NCI-H2029 (cell line): ENCODE measurements around the gene TBRG1.

Experiments
- DNase-seq: peaks from one replicate; lab custom pipeline; 2025; lab: John Stamatoyannopoulos, UW

TBRG1 gene

DNA sequence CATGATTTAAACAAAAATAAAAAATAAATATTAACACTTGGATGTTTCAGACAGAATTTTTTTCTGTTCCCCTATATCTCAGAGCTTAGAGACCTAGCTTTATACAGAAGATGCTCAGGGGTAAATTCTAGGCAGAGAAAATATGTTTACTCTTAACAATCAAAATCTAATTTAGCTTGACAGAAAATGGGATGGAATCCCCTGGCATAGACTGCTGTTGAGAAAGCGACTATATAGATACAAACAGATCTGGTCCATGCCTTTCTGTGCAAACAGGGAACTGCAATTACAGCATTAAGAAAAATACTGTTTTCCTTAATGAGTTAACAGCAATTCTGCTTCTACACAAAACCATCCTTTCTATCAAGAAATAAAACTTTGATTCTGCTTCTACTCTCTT is 36.3 kb downstream of the TBRG1 start:
- no peak for DNase-seq

DNA sequence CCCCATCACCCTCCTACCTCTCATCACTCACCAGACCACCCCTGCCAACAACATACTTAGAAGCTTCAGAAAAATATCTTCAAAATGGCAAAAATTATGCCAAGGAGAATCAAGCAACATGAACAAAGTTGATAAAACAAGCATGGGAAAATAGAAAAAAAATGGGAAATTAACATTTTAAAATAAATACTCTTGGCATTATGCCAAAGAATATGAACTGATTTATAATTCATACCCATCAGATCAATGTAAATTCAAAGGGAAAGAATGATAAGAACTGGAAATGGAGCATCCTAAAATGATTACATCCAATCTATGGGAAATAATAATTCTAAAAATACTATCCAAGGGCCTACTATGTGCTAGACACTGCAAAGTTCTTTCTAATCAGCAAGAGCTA is 38.9 kb downstream of the TBRG1 start:
- DNase-seq, result no peak

DNA sequence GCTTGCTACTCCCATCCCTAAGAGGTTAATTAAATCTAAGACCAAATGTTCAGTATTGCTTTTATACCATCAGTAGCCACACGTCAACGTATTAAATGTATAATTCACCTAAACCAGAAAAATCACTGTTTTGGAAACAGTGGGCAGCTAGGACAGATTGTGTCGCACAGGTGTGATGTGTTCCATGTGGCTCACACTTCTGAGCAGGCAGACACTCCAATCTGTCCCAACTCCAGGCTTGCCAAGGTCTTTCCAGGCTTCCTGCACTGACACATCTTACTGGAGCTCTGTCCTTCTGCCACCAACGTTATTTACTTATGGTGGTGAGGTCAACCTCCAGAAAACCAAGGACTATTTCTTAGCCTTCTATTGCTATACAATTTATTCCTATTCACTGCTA is 39.4 kb downstream of the TBRG1 start:
- DNase-seq, result no peak

DNA sequence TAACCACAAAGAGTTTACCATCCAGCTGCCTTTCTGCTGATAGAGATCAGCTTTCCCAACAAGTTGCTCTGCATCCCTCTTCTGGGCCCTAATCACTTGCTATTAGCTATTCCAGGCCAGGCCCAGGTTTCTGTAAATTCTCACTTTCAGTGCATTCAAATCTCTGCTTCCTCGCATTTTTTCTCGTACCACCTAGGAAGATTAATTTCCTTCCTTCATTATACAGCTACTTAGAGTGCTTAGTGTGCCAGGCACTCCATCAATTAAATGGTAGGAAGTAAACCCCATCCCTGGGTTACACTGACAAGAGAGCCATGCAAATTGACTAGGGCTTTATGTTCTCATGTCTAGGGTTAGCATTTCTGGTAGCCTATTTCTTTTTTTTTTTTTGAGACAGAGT is 41.2 kb downstream of the TBRG1 start:
- DNase-seq, result no peak

DNA sequence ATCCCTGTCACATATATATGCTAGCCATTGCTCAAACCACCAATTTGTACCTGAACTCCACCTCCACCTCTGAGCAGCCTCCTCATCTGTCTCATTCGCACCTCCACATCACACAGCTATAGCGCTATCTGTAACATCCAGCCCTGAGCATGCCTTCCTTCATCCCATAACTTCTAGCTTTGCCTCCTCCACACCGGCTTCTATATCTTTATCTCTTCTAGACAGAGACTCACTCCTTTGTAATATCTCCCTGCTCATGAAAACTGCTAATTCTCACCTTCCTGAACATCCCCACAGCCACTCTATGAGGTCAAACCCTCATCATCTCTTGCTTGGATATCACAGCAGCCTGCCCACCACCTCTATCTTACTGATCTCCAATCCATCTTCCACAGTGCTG is 44.9 kb downstream of the TBRG1 start:
- no peak for DNase-seq

DNA sequence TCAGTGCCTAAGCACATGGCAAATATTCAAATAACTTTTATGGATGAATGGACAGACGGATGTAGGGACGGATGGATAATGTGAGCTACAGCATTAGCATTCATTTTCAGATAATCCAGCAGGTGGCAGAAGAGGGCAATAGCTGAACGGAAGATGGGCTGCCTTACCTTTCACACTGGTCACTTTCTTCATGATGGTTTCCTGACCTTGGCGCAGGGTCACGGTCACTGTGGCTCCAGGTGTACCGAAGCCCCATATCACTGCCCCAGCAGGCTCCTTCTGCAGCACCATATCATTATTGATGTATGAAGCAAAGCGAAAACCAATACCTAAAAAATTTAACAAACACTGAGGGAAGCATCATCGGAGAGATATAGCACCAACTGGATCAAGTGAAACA is 46.5 kb downstream of the TBRG1 start:
- DNase-seq, result peak; percentile 28

DNA sequence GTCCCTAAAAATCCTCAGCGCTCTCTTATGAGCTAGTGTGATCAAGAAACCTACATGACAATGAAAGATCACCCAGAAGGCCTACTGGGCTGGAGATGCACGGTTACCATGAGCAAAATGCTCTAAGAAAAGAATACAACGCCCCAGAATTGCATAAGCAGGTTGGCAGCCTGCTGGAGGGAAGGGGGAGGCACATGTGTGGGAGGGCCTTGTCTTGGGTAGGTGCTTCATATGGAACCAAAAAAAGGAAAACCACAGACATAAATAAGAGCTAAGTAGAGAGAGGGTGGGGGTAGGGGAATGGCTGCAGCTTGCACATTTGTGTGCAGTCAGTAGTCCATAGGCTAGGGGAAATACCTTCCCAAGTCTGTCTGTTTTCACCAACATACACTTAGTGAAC is 48.1 kb downstream of the TBRG1 start:
- DNase-seq, result no peak

DNA sequence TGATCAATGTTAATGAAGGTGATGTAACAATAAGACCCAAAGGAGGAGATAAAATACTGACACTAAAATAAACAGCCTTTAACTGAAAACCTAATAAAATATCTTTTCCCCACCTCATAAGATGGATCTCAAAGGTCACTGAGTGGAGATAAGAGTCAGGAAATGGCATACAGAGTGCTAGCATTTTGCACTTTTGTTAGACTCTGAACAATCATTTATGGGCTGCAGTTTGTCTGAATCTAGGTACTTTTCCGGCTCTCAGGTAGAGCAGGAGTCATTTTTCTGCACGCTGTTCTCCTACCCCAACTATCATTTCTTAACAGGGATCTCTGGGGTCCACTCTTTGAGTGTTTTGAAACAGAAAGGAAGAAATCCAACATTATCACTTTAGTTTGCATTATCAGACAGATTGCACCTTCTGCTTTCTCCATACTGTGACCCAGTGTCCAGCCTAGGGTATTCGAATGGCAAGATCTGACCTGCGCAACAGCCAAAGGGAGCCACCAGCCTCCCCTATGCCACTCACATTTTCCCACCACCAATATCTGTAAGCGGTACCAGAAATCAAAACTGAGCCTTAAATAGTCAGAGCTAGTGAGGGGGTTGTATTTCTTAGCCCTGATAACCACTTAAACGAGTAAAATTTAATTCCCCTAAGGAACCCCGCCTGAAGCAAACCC is 50.0 kb downstream of the TBRG1 start:
- DNase-seq, result no peak

DNA sequence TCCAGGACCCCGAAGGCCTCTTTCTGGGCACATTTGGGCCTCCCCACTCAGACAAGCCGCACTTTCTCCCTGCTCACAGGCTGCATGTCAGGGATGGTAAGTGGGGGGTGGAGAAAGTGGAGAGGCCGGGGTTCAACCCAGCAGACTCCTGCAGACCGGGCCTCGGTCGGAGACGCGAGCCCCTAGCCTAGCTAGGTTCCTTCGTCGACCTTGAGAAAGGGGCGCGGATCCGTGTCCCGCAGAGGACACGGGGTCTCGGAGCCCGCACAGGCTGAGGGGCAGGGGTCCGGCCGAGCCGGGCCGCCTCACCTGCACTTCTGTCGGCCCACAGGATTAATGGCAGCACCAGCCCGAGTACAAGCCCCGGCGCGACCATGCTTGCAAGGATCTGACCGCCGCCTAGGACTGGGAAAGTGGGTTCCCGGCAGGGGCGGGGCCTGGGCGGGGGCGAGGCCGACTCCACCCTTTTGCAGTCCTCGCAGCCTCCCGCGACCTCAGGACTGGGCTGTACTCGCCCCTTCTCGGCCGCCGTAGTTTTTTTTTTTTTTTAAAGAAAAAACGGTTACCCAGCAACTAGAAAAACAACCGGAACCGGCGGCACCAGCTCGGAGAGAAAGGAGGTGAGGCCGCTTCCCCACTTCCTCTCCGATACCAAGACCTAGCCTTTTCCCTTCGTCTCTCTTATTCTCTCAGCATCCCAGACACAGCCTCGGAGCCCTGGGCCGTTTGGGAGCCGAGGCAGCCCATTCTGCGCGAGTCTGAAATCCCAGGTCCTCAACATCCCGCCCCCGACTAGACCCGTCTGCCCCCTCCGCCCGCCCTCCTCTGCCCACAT is 50.9 kb downstream of the TBRG1 start, which contains the start of the genes SIAE and SPA17:
TSS of gene SIAE (minus strand) at position 407 of the 835 bp plus-strand sequence. CDS start at position 376, 31 bp downstream.
TSS of gene SPA17 (plus strand) at position 572 of the 835 bp plus-strand sequence. CDS start 1,361 bp downstream, outside the sequence.
- DNase-seq, result peak; percentile 45

DNA sequence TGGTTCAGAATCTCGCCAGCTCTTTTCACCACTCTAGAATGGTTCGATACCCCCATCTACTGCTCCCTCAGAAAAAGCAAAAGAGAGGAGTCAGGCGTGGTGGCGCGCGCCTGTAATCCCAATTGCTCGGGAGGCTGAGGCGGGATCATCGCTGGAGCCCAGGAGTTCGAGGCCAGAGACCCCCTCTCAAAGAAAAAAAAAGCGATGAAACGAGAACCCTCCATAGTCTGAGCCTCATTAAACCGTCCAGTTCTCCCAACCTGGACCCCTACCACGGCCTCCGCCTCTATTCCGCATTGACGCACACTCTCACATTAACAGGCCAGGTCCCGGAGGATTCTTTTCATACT is 51.5 kb downstream of the TBRG1 start:
- no peak for DNase-seq

DNA sequence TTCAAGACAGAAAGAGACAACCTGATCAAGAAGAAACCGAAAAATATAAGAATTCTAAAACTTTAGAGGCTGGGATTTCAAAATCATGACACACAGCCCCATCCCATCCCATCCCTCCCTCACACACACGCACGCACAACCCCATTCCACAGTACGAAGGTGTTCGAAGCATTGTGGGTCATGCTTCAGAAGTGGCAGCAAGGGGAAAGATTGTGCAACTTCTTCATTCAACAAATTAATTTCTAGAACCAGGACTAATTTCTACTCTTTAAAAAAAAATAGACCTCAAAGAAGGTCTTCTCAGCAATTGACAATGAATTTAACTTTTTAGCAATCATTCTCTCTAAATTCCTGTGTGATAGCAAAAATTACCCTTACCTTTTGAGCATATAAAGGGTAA is 51.9 kb downstream of the TBRG1 start:
- DNase-seq, result no peak

DNA sequence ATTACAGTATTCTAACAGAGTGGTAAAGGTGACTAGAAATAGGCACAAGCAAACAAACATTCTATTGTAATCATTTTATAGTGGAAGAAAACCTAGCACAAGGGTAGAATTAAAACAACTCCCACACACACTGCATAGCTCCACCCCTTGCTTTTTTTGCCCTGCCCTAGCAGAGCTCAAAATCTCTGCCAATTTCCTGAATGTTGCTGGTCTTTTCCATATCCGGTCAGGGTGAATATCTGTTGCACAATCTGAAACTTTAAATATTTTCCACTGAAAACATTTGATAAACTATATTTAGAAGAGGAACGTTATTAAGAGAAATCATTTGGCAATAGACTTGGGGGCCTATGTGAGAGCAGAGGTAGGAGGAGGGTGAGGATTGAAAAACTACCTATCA is 53.7 kb downstream of the TBRG1 start:
- no peak for DNase-seq

DNA sequence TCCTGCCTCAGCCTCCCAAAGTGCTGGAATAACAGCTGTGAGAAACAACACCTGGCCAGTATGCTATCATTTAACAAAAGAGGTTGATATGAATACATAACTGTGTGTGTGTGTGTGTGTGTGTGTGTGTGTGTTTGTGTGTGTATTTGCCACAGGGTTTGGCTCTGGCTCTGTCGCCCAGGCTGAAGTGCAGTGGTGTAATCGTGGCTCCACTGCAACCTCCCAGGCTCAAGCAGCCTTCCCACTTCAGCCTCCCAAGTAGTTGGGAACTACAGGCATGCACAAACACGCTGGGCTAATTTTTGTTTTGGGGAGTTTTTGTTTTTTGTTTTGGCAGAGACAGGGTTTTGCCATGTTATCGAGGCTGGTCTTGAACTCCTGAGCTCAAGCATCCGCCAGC is 55.8 kb downstream of the TBRG1 start:
- no peak for DNase-seq

DNA sequence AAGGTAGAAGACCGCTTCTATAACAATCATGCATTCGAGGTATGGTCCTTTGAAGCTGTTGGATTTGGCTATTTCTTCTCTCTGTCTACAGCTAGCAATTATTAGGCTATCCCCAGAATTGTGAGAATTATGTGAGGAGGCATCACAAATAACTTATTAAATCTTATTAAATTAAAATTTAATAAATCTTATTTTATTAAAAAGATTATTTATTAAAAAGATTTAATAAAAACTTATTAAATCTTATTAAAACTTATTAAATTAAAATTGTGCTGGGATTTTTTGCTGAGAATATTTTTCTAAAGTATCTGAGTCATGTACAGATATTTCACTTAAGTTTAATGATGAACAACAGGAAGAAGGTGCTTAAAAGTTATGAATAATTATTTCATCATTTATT is 58.8 kb downstream of the TBRG1 start:
- DNase-seq, result no peak

DNA sequence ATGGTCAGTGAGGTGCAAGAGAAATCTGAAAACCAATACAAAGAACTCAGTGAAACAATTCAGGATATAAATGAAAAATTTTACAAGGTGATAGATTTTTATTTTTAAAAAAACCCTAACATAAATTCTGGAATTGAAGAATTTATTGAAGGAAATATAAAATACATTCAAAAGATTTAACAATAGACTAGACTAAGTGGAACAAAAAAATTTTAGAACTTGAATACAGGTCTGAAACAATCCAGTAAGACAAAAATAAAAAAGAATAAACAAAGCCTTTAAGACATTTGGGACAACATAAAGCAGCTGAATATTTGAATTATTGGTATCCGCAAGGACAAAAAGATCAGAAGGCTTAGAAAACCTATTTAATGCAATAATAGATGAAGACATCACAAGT is 59.8 kb downstream of the TBRG1 start:
- no peak for DNase-seq
